Skin epidermis (tissue), 12 donors: Measurements from ENCODE around the gene BATF.

Experiments used
- H3K27ac ChIP-seq, 21 experiments: fragments of 200-600 bp; sonication (generic) in 11 of 21; one replicate each; pipeline ENCODE4 v1.5.0; 2020; ENCODE audit warnings: mild to moderate bottlenecking in 3 of 21, inconsistent platforms in 2 of 21, moderate library complexity in 2 of 21
- H3K4me3 ChIP-seq, 7 experiments: fragments of 200-600 bp; sonication (generic) in 2 of 7; one replicate each; pipeline ENCODE4 v1.5.0; 2020; ENCODE audit warnings: inconsistent platforms in 2 of 7, mild to moderate bottlenecking in 2 of 7, moderate library complexity in 1 of 7

BATF gene

DNA sequence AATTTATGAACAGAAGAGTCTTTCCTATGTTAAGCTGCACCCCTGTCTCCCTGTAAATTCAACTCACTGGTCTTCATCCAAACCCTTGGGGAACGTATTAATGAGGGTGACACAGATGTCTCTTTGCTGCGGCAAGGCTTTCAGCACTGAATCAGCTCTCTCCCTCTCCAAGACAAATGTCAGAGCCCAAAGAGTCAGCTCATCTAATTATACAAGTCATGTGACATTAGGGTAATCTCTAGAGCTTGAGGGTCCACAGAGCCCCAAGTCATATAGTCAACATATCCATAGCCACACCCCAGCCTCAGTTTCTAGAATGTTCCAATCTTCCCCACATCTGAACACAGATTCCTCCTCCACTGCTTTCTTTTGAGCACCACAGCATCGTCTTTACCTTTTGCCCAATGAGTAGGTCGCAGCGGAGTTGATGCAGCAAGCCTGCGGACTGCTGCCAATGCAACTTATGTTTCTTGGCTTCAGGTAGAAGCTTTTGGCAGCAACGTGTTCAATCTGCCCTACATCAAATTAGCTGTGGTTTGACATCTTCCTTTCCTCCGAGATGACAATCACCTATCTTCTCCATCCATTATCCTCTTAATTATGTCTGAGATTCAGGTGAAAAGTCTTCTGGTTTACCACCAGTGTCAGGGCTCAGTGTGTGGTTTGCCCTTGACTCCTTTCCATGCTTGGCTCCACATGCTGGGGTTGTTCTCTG, 5.3 kb downstream of the BATF start:
- no peak overlapping the region for H3K4me3 ChIP-seq

DNA sequence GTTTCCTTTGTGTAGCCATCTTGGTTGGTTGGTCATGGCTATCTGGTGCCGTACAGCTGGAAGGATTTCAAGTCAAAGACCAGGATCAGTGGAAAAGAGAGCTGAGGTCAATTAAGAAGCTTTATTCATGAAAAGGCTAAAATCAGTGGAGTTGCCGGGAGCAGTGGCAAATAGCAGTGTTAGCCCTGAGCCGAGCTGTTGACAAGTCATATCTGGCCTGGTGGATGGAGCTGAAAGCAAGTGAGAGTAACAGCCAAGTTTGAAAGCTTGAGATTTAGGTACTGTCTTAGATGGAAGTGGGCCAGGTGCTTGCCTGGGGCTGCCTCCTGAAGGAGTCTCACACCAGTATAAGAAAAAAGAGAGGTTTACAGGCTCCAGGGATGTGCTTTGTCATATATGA, 9.0 kb downstream of the BATF start:
- Histone ChIP-seq H3K4me3 (no peak overlapping the region), H3K27ac (no peak overlapping the region)

More for the DNA sequence above, 5.3 kb downstream of the BATF start:
- H3K27ac ChIP-seq, result no peak overlapping the region

DNA sequence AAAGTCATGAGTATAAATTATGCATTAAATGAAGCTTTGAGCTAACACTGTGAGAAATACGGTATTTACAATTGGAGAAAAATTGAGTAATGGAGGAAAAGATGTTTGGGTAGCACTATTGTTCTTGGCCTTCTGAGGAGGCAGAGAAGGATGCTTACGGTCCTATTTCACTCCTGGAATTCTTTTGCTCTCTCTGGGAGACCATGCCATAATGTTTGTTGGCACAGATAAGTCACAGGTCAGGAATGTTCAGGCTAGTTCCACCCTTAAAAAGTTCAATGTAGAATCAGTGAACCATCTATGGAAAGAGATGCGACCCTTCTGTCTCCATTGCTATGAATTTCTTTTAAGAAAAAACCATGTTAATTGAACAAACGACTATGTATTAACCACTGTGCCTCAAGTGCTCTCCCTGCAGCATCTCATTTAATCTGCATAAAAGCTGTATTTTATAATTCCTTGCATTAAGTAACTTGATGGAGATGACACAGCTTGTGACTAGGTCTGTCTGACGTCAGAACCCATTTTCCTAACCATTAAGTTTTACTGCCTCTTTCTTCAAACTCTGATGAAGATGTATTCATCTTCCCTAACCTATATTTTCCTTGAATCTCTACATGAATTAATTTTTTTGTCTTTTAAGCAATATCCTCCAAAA, 9.5 kb downstream of the BATF start:
- Histone ChIP-seq H3K27ac (no peak overlapping the region), H3K4me3 (no peak overlapping the region)

DNA sequence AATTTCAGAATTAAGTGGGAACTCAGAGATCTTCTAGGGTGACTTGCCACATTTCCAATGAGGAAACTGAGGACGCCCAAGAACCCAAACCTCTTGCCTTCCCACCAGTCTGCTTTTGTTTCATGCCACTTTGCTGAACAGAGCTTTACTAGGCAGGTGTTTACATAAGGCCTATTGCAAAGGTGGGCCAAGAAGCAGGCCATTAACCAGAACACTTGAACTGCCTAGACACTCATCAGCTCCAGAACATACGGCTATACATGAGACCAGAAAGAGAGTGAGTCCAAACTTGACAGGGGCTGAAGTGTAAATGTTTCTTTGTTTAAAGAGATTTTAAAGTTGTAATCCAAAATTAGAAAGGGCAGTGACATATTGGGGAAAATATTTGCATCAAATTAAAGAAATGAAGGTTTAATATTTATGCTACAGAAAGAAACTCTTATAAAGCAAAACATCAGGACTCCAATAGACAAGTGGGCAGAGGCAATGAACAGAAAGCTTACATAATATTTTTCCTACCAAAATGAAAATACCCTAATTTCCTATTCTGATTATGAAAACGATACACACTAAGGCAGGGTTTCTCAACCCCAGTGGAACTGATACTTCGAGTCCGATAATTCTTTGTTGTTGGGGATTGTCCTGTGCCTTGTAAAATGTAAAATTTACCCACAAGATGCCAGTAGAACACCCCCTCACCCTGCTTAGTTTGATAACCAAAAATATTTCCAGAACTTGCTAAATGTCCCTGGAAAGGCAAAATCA, 11.7 kb downstream of the BATF start:
- Histone ChIP-seq H3K4me3 (no peak overlapping the region), H3K27ac (peak overlapping the region in 1 of 21 experiments; percentile 21)

DNA sequence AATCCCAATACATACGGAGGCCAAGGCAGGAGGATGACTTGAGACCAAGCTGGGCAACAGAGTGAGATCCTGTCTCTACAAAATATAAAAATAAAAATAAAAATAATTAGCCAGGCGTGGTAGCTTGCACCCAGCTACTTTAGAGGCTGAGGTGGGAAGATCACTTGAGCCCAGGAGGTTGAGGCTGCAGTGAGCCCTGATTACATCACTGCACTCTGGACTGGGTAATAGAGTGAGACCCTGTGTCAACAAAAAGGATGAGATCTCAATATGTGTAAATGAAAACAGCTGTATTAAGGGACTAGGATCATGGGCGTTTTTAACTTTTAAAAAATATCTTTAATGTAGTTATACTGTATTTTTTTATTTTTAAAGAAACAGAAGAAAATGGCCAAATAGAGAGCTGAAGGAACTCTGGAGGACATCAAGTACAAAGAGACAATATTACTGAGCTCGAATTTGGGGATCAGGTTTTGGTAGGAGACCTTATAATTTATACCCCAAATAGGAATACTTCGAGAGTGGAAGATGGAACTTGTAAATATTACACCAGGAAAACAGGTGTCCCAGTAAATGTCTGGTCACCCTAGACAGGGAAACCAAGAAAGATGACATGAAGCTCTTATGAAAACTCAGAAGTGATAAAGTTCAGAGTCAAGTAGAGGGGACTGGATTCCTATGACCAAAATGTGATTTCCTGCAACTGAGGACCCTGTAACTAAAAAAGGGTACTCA, 13.1 kb downstream of the BATF start:
- peak overlapping the region in 8 of 21 experiments; percentile 10 to 79 (median 40) for H3K27ac ChIP-seq
- H3K4me3 ChIP-seq, result no peak overlapping the region

DNA sequence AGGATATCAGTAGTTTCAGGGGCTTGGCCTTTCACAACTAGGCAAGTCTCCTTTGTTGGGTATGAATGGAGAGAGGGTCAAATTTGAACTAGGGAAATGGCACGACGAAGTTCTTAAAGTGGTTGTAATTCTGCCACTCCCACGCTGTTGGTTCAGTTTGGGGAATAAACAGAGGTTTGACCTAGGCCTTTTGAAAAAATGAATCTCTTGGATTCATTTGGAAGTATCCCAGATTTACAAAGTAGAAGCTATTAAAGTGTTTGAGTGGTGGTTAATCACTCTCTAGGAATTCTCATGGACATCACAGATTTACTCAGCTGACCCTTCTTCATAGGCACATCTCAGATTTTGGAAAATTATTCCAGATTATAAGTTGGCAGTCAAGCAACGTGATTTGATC, 14.8 kb downstream of the BATF start:
- Histone ChIP-seq H3K4me3 (no peak overlapping the region), H3K27ac (peak overlapping the region in 2 of 21 experiments; percentile 45 to 47)

DNA sequence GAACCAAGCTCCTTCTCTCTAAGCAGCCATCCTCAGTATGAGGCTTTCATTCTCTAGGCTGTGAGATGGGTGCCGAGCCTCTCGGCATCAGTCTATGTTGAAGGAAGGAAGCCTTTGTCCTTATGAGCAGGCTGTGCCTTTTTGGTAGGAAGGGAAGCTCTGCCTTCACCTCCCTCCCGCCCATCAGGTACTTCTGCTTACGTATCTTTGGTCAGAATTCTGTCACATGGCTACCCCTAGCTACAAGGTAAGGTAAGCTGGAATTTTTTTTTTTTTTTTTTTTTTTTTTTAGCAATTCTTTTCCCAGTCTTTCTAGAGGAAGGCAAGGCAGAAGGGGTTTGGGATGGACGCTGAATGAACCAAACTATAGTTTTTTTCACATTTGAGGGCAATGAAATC, 16.9 kb downstream of the BATF start:
- Histone ChIP-seq H3K4me3 (no peak overlapping the region), H3K27ac (peak overlapping the region in 4 of 21 experiments; percentile 23 to 59 (median 40))

DNA sequence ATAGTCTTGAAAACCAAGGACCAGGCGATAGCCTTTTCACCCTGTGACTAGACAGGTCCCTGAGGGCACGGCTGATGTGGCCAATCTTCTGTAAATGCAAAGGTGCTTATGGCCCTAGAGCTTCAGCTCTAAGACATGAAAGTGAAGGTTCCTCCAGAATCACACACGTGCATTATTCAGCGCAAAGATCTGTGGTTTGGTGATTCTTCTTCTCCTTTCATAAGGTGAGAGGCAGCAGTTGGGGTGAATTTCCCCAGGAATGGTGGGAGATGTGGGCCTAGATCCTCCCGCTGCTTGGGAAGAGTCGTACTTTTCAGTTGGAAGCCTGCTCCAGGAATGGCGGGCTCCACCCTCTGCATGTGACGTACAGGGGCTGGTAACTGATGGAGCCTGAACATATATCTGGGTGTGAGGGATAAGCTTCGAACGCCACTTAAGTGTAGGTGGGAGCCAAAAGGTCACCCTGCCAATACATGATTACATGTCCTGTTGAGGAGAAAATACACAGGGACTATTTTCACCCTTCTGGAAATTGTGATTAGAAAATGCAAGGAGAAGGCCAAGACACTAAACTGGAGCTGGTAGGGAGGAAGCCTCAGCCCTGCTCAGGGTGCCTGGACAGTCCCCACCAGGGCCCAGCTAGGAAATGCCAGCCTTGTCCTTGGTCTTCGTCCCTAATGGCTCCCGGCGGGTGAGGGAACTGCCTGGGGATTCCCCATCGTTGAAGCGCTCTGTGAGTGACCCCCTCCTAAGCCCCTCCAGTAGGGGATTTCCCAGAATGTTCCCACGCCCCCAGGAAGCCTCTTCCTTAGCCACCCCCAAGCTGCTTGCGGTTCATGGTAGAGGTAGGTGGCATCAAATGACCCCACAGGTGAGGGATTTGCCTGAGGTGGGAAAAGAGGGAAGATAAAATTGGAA, 17.6 kb downstream of the BATF start:
- H3K27ac ChIP-seq, result peak overlapping the region in 7 of 21 experiments; percentile 6 to 60 (median 54)

DNA sequence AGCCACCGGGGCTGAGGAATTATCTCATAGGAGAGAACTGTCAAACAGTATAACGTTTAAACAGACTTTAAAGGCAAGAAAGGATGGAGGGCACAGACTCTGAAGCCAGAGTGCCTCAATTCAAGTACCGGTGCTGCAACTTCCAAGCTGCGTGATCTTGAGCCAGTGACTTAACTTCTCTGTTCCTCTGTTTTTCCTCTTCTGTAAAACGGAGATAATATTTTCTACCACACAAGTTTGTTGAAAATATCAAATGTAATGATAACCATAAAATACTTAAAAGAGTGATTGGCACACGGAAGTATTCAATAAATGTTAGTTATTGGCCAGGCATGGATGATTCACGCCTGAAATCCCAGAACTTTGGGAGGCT, 18.2 kb downstream of the BATF start:
- H3K4me3 ChIP-seq, result no peak overlapping the region
- H3K27ac ChIP-seq, result peak overlapping the region in 7 of 21 experiments; percentile 6 to 60 (median 54)

More for the DNA sequence above, 17.6 kb downstream of the BATF start:
- no peak overlapping the region for H3K4me3 ChIP-seq

DNA sequence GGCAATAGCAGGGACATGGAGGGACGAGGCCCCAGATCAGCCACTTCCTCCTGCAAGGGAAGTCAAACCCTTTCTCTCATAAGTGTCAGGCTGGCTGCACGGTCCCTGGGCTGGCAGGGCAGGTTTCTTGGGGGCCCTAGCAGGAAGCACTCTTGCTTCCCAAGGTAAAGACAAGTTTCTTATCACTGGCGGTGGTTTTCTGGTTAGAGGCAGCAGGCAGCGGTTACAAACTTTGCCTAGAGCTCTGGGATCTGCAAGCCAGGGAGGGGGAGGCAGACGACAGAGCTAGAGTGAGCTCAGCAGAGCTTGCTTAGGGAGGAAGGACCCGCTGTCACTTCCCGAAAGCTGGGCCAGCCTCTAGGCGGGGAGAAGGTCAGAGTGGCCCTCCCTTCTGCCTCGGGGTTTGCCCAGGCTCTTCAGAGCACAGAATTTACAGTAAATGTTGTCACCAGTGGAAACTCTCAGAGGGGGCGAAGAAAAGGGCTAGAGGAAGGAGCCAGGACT, 20.4 kb downstream of the BATF start:
- H3K27ac ChIP-seq, result peak overlapping the region in 19 of 21 experiments; percentile 59 to 92 (median 82)
- no peak overlapping the region for H3K4me3 ChIP-seq

DNA sequence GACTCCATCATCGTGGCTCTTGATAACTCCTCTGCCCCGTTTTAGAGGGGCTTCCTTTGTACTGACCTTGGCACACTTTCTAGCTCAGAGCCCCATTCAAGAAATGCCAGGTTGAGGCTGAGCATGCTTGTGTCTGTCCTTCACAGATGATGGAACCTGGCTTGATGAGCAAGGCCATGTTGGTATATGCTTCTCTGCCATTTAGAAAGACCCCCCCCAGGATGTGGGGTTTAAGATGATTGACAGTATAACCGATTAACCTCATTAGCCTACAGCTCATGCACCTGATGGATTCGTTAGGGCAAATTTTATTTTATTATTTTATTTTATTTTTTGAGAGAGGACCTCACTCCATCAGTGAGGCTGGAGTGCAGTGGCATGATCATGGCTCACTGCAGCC, 21.0 kb downstream of the BATF start:
- Histone ChIP-seq H3K27ac (peak overlapping the region in 18 of 21 experiments; percentile 59 to 92 (median 82)), H3K4me3 (no peak overlapping the region)

DNA sequence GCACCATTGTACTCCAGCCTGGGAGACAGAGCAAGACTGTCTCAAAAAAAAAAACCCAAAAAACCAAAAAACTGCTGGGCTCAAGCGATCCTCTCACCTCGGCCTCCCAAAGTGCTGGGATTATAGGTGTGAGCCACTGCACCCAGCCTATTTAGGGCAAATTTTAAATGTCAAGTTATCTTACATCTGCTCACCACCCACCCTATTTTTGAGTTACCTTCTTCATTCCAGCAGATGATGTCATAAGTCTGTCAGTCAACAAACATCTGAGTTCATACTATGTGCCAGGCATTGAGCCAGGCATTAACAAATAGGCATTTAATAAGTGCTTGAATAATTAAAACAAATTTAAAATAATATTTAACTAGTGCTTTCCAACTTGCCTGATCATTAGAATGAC, 21.5 kb downstream of the BATF start:
- Histone ChIP-seq H3K27ac (peak overlapping the region in 15 of 21 experiments; percentile 64 to 92 (median 82)), H3K4me3 (no peak overlapping the region)

DNA sequence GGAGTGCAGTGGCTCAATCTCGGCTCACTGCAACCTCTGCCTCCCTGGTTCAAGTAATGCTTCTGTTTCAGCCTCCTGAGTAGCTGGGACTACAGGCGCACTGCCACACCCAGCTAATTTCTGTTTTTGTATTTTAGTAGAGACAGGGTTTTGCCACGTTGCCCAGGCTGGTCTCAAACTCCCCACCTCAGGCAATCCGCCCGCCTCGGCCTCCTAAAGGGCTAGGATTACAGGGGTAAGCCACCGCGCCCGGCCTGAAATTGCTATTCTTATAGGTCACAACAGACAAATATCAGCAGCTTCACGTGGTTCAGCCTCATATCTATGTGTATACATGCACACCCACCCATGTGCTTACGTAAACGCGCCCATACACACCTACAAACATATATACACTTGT, 23.6 kb downstream of the BATF start:
- Histone ChIP-seq H3K27ac (no peak overlapping the region), H3K4me3 (no peak overlapping the region)

DNA sequence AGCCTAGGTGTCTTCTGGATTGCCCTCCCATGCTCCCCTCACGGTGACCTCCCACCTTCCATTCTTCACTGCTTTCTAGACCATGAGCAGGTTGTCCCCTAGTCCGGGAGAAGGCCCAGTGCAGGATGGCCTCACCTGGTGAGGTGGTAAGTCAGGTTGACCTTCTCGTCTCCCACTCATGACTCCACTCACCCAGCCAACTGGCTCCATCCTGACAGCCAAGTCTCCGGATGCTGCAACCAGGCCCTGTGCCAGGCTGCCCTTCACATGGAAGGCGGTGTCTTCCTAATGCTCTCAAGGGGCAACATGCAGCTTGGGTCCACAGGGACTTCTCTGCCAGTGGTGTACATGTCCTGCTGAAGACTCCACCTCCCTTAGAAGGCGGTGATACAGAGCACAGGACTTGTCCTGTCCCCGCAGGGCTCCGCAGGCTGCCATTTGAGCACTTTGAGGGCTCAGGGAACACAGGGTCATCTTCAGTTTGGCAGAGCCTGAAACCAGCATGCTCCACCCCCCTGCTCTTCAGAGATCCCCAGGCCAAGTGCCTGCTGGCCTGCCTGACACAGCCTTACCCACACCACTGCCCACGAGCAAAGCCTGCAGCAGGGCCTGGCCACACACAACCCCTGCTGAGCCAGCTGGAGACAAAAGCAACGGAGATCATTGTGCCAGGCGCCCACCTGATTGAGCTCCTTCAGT, 25.4 kb downstream of the BATF start:
- peak overlapping the region in 2 of 21 experiments; percentile 14 to 22 for H3K27ac ChIP-seq
- no peak overlapping the region for H3K4me3 ChIP-seq

DNA sequence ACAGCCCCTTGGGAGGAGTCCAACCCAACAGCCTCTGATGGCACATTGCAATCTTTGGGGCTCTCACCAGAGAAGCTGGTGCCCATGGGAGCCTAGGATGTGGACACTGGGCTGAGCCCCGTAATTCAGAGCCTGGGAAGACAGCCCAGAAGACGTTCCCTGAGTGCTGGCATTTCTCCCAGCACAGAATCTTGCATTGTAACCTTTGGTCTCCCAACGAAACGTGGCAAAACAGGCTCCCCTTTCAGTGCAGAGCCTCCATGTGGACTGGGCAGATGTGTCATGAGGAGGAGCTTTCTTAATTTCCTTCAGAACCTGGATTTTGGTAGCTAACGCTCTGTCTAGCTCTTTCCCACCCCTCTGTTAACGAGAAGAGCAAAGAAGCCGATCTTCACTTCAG, 26.3 kb downstream of the BATF start:
- no peak overlapping the region for H3K4me3 ChIP-seq
- peak overlapping the region in 3 of 21 experiments; percentile 18 to 53 (median 22) for H3K27ac ChIP-seq

DNA sequence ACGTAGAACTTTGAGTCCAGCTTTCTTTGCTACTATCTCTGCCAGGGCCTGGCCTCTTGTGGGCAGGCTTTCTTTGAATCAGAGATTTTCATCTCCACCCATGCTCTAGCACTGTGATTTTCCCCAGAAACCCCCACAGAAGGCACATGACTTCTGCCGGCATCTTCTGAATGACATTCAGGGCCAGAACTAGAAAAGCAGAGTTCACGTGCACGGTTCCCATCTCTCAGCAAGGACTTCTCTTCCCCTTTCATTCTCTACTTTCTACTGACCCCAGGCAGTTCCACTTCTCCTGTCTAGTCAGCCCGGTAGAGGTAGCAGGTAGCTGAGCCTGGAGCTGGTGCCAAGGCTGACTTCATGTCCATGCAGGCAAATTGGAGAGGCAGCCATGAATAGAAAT, 26.9 kb downstream of the BATF start:
- Histone ChIP-seq H3K4me3 (no peak overlapping the region), H3K27ac (peak overlapping the region in 5 of 21 experiments; percentile 18 to 56 (median 25))

DNA sequence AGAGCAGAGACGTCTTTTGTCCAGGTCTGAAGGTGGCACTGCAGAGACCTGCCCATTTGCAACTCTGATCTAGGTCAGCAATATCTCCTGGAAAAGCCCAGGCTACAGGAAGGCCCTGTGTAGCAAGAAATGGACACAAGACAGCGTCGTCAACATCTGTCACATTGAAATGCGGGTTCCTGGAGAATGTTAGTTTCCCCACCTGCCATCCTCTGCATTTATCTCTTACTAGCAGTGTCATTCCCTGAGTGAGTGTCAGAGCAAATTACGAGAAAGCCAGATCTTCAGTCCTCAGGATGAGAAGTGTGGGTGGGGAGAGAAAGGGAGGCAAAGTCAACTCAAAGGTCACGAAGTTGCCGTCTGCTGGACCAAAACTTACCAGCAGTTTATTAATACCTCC, 28.8 kb downstream of the BATF start:
- Histone ChIP-seq H3K27ac (peak overlapping the region in 3 of 21 experiments; percentile 10 to 30 (median 26)), H3K4me3 (no peak overlapping the region)

DNA sequence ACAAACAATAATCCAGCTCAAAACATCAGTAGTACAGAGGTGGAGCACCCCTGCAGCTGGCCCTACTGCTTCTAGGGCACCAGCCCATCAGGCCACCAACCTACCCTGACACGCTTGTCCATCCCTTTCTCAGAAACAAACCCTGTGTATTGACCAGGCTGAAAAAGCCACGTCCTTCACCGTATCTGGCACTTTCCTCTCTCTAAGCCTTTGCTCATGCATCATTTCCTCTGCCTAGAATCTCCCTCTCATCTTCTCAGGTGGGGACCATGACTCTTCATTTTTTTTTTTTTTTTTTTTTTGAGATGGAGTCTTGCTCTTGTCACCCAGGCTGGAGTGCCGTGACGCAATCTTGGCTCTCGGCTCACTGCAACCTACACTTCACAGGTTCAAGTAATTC, 30.9 kb downstream of the BATF start:
- no peak overlapping the region for H3K27ac ChIP-seq
- no peak overlapping the region for H3K4me3 ChIP-seq
